Activated CD4-positive, alpha-beta T cell treated with anti-CD3 and anti-CD28 coated beads for 4 hours (primary cell): ENCODE data around the gene CLSTN2.

Source experiments
- DNase-seq, 2 donors: peaks; one replicate each; pipeline ENCODE4 v3.0.0-alpha.2; 2020

CLSTN2 gene

DNA sequence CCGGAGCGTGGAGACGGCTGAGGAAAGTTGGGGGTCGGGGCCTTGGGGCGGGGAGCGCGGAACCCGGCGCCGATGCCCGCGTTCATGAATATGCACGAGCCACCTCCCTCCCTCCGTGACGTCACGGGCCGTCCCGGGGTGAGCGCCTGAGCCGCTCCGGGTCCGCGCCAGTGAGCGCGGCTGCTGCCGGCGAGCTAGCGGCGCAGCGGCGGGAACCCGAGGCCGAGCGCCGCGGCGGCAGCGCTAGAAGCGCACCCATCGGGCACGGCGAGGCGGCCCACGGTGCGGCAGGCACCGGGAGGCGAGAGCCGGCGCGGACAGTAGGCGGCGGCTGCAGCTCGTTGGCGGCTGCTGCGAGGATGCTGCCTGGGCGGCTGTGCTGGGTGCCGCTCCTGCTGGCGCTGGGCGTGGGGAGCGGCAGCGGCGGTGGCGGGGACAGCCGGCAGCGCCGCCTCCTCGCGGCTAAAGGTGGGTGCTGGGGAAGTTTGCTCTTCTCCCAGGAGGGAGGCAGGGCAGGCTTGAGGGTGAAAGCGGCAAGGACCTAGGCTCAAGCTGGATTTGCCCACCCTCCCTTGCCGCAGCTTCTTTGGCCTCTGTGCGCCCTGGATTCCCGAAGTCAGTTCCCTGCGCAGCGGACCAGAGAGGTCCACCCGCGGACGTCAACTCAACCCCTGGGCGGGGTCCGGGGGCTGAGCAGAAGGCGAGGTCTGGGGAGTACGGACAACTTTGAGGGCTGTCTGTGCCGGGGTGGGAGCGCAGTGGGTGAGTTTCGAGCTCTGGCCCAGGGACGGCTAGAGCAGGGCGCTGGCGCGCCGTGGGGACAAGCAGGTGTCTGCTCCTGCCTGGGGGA lies at the start of gene CLSTN2:
CLSTN2 (plus strand) TSS at position 170 of the 850 bp plus-strand sequence.
- DNase-seq, result no peak

DNA sequence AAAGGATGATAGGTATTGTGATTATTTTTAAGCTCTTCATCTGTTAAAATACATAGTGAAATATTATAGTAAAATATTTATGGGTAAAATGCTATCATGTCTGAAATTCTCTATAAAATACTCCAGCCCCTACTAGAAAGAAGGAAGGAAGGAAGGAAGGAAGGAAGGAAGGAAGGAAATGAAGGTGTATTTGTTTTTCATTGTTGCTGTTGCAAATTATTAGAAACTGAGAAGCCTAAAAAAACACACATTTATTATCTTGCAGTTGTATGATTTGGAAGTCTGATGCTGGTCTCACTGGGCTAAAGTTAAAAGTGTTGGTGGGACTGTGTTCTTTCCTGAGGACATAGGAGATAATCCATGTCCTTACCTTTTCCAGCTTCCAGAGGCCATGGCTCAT lies 47.6 kb upstream of the CLSTN2 start:
- DNase-seq, result no peak

DNA sequence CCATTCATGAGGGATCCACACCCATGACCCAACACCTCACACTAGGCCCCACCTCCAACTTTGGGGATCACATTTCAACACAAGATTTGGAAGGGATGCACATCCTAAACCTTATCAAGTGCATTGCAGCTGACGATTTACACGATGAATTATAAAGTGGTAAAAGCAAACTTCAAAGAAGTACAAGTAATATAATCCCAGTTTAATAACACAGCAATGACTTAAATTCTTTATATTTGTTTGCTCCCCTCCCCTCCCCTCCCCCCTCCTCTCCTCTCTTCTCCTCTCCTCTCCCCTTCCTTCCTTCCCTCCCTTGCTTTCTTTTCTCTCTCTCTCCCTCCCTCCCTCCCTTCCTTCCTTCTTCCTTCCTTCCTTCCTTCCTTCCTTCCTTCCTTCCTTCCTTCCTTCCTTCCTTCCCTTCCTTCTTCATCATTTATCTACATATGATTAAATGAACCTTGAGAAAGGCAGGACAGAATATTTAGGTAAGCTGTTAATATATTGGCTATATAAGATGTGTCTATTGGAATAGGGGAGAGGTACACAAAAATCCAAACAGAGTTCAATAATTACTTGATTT lies 46.3 kb upstream of the CLSTN2 start:
- no peak for DNase-seq

DNA sequence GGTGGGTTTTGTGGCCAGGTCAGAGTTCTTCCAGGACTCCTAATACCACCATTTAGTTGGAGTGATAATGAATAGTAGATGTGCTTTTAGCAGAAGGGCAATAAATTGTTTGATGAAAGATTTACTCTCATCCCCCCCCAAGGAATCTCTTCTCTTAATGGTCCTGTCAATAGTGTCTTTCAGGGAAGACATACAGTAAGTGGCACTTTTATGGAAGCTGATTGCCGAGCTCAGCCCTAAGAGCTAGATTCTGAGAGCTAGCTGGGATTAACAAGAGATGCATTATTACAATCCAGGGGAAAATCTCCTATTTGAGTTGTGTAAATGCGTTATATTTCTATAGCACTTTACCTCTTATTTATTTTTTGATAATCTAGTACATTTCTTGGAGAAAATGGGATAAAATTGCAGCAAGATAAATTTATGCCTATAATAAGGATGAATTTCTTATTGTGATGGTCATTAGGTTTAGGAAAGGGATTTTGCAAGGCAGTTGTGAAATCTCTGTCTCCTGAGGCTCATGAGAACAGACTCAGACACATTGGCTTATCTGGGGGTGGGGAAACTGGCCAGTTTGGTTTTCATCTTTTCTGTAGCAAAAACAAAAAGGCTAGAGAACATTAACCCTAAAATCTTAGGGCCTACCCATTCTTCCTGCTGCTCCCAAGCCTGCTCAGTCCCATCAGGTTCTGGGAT lies 41.6 kb upstream of the CLSTN2 start:
- DNase-seq, result no peak

DNA sequence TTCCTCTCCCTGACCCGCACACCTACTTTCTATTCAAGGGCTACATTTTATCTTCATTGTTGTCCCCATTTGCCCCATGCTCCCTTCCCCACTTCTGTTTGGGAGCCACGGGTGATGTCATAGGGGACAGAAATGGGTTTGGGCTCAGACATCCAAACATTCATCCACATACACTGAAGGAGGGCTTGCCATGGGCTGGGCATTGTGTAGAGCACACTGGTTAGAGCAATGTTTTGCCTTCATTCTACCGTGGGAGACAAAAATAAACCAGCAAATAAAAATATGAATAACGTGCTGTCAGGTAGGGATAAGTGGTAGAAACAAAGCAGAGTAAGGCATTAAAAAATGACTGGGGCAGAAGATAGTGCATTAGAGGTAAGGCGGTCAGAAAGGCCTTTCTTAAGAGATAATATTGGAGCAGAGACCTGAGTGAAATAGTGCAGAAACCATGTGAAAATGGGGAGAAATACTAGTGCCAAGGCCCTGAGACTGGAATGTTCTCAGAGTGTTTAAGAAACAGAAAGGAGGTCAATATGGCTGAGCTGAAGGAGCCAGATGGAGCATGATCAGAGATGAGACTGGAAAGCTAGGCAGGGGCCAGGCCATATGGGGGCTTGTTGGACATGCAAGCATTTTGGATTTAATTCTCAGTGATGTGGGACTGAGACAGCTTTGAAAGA lies 40.9 kb upstream of the CLSTN2 start:
- no peak for DNase-seq

DNA sequence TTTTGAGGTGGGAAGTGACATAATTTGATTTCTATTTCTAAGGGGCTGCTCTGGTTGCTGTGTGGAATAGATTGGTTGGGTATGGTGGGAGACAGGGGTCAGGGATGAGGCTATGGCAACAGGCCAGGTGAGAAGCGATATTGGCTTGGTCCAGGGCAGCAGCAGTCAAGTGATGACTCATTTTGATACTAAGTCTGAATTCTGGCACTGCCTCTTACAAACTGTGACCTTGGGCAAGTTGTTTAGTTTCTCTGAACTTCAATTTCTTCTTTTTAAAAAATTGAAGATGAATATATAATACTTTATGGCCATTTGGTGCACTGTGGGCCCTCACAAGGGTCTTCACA lies 40.4 kb upstream of the CLSTN2 start:
- DNase-seq, result no peak

DNA sequence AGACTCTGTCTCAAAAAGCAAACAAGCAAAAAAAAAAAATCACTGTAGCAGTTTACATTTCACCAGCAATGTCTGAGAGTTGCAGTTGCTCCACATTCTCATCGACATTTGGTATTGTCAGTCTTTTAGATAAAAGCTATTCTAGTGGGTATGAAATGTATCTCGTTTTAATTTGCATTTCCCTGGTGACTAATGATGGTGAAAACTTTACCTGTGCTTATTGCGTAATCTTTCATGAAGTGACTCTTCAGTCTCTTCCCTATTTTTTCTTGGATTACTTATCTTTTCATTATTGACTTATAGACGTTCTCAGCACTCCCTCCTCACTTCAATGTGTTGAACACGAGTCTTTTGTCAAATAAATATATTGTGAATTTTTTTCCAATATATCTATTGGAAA lies 37.2 kb upstream of the CLSTN2 start:
- no peak for DNase-seq

DNA sequence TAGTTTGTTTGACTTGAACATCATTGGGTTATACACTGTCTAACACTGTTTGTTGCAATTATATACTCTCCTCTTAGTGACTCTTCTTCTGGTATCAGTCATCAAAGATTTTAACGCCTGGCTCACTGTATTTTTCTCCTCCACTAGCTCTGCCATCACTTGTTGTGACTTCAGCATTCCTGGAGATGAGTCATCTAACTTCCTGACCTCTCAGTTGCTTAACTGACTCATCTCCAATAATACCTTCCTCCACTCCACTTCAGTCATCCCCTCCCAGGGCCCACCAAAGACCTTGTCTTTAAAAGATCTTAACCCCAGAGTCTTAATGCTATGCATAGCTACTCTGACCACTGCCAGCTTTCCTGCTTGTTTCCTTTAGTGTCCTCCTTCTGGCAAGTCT lies 28.6 kb upstream of the CLSTN2 start:
- DNase-seq, result no peak

DNA sequence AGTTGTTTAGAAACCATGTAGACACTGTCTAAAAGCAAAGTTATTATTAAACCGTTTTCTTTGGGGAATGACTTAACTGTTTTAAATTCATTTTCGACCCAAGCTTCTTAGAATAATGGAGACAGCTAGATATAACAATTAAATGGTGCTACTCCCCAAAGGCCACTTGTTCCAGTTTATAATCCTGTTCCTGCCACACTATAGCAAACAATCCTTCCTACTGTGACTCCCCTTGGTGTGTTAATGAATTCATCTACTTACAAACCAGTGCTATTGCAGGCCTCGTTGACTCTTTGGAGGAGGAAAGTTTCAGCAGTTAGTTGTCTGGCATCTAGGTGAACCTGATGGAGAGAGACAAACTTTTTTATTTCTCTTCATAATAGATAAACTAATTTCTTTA lies 25.2 kb upstream of the CLSTN2 start:
- DNase-seq, result no peak

DNA sequence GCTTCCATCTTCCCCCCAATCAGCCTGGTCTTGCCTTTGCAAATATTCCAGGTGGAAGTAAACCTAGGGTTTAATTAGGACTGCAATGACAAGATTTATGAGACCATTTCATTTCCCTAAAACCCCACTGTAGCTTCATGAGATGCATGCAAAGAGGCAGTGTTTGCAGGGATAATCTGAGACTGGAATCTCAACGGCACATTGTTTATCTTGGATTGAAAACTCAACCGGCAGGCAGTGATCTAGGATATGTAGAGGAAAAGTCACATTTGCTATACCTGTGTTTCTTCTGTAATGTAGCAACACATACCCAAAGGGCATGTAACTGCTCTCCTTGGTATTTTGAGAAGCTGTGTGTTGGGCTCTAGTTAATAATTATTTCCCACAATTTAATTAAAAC lies 18.7 kb upstream of the CLSTN2 start:
- no peak for DNase-seq

DNA sequence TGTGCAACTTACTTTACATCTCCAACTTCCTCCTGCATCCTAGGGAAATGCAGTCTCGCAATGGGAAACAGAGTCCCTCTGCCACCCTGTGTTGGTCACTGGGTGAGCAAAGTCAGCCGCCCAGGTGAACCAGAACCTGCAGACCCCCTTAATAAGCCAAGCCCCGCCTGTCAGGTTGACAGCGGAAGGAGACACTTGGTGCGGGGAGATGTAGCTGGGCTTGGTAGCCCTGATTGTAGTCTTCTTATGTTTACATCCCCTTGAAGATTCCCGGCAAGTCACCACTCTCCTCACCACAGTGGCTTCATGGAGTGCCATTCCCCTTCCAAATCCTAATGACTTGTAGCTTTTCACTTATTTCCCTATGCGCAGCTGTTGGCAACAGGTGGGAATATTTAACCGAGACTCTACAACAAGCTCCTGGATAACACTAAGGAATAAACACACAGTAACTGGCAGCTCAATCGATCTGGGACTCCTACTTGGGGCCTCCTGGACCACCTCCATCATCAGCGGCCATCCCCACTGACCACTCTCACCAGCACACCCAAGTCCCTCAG lies 17.7 kb upstream of the CLSTN2 start:
- DNase-seq, result no peak

DNA sequence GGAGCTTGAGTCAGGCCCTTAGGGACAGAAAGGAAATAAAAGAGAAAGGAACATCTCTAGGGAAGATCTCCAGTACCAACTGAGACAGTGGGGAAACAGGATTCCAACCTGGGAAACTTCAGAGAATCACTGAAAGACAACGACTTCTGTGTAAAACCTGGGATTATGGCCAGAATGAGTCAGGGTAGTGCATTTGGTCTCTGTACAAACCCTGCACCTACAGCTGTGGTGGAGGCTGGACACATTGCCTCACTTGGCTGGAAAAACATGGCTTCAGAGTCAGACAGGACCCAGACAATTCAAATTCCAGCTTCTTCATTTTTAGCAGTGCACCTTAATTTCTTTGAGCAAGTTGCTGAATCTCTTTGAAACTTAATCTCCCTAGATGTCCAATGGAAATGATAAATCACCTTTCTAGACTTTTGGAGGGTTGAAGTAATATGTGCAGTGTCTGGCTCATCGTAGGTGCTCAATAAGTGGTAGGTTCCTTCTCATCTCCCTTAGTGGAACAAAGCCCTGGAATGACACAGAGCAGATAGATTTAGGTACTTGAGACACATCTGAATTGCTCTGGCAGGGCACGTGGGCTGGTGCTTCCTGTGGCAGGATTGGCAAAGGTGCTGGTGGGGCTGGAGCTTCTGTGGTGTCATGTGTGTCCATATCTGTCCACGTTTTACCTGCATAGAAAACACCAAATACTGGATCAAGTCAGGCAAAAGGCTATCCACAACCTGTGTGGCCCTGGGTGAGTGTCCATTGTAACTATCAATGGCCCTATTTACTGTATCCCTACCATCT lies 6.1 kb upstream of the CLSTN2 start:
- no peak for DNase-seq

DNA sequence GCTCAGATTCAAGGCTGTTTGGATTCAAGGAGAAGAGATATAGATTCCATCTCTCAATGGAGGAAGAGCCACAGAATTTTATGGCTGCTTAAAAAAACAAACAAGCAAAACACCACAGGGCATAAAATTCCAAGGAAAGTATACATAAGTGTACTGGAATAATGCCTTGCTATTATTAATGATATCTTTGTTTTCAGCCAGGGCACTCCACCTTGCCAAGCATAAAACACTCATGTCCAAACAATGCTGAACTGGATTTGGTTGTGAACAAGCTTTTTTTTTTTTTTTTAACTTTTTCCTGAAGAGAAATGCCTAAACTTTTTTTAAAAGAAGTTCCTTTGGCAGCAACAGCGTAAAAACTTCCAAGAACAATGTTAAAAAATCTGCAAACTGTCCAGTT lies 4.8 kb upstream of the CLSTN2 start:
- no peak for DNase-seq

DNA sequence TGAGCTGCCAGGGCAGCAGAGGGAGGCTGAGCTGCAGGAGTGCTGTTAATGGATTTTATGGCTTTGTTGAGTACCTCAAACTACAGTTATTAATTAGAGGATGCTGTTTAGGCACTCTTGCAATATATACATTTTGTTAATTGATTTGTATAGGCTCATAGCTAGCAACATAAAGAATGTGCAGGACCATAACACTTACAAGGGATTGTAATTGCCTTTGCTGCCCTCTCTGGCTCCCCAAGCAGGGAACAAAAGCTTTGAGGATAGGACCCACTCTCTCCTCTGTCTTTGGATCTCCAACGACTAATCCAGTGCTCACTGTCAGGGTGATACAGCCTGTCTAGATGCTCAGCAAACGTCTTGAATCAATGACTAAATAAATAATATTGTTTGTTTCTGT lies 1.2 kb upstream of the CLSTN2 start:
- no peak for DNase-seq

DNA sequence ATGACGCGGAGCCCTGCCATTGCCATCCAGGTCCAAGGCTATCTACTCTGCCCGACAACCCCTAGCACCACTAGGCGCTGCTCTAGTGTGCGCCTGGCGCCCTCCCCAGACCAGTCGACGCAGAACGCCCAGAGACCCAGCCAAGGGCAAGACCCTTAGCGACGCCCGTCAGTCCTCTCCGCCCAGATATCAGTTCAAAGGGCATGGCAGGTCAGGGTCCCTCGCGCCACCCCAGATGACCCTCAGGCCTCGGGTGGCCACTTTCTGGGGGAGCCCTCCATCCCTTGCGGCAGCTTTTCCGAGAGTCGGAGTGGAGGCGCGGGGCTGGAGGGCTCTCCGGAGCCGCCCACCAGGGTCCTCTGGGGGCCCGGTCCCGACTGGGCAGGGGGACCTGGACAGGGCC lies 371 bp upstream of the CLSTN2 start:
- DNase-seq, result no peak

DNA sequence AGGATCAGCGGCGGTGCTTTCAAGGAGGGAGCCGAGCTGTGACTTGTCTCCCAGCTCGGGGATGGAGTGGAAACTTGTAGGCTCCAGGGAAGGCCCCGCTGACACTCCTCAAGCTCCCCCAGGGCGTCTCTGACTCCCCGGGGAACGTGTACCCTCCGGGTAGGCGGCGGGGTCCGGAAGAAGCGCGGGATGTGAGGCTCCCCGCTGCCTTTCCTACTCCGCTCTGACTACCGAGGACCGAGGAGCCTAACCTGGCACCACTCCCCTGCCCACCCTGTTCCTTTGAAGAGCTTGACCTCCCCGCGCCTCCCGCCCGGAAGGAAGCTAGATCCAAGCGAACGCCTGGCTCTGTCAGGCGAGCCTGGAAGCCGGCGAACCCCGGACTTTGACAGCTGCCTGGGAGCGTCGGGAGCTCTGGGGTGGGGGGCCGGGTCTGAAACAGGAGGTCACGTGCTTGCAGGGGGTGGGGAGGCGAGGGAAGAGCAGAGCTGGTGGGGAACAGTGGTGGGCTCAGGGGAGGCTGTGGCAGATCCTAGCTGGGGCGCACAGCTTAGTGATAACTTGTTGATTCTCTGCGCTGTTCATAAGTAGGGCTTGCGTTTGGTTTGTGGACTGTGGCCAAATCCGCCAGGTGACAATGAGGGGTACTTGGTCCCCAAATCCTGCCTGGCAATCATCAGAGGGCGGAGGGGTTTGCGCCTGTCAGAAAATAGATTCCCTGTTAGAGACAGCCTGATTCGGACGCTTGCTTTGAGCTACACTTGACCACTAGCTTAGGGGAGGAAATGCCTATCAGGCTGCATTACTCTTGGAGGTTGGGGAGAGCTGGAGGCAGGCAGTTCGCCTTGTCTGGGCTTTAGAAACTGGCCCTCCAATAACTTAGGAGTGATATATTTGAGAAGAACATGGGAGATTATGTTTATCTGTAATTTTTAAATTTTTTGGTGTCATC lies 1.2 kb downstream of the CLSTN2 start:
- no peak for DNase-seq

DNA sequence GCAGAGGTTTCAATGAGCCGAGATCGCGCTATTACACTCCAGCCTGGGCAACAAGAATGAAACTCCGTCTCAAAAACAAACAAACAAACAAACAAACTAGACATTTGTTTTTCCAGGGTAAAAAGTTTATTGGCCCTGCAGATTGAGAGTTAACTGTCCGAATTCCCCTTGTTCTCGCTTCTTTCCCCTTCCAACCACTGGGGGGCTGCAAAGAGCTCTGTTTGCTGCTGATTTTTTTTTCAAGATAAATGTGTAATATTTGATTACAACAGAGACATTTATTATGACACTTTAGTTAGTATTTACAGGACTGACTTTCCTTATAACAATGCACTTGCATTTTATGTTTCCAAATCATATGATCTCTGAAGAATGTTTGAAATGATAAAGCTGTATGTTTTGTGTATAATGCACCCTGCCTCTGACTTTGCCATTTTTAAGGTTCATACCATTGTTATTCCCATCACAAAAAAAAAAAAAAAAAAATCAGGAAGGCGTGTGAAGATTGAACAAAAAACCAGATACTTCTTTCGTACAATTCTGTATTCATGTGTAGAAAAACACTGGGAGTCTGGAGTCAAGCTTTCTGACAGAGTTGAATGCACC lies 2.8 kb downstream of the CLSTN2 start:
- DNase-seq, result no peak

DNA sequence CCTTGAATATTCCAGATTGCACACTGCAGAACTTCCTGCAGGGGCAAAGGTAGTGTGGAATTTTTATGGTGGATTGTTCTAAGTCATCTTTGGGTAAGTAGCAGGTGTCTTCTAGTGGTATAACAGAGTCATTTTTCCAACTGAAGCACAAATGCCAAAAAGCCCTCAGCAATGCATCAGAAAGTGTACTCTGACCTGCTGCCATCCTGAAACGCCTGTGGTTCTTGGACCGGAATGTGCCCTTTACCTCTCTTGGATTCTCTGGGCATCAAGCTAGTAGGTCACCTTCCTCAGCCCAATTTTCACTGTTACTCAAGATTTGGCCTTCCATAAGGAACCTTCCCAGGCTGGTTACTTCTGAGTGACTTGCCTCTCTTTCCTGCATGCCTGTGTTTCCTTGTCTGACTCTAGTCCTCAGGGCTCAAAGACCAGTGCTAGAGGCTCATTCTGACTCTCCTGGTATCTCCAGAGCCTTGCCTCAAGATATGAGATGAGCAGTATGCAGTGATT lies 4.8 kb downstream of the CLSTN2 start:
- no peak for DNase-seq

DNA sequence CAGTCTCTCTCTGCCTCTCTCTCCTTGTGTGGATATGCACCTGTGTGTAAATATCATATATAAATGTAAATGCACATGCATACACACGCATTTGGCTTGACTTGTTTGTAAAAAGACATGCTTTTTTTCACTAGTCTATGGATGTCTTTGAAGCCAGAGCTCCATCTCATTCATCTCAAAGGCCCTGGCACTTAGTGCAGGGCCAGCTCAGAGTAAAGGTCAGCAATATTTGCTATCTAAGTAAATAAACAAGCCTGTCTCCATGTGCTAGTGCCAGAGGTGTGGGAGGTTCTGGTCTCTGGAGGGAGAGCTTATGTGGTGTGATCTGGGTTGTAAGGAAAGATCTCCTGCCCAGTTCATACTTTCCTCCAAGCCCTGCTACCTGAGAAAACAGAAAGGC lies 5.6 kb downstream of the CLSTN2 start:
- no peak for DNase-seq

DNA sequence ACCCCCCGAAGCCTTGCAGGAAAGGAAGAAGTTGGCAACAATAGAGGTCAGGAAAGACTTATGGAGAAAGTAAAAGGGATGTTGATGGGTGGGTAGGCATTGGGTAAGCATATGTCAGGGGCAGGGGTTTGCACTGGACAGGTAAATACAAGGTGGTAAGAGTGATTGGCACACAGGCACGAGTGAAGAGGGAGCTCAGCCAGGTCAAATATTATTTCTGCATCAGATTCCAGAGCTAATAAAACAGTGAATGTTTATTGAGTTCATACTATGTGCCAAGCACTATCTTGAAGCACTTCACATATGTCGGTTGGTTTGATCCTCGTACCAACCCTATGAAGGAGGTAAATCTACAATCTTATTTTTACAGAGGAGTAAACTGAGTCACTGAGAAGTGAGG lies 6.6 kb downstream of the CLSTN2 start:
- DNase-seq, result no peak
